Left ventricle myocardium inferior (tissue), 1 donor: ENCODE results near the gene HAAO. TPM values are rescaled to one million over a fixed set of nuclear protein-coding genes. Genes with fewer than 3 reads are reported as not detected.

Experiments
- DNase-seq: peaks from one replicate; pipeline ENCODE4 v3.0.0-alpha.2; 2020
- H3K27ac ChIP-seq: fragments of 200-600 bp; replicated peaks from 2 replicates; pipeline ENCODE4 v1.8.0; 2021
- H3K27me3 ChIP-seq: fragments of 200-600 bp; 2 replicates; pipeline ENCODE4 v1.8.0; 2021; ENCODE audit warnings: low read depth
- H3K36me3 ChIP-seq: fragments of 200-600 bp; 2 replicates; pipeline ENCODE4 v1.8.0; 2021
- H3K4me1 ChIP-seq: fragments of 200-600 bp; 2 replicates; pipeline ENCODE4 v1.8.0; 2021
- H3K4me3 ChIP-seq: fragments of 200-600 bp; 2 replicates; pipeline ENCODE4 v1.8.0; 2021; ENCODE audit warnings: mild to moderate bottlenecking, moderate library complexity
- H3K9me3 ChIP-seq: fragments of 200-600 bp; replicated peaks from 2 replicates; pipeline ENCODE4 v1.8.0; 2021
- CTCF ChIP-seq: fragments of 200-600 bp; IDR thresholded peaks from 2 replicates; pipeline ENCODE4 v1.8.0; 2021; ENCODE audit warnings: antibody characterized with exemption, mild to moderate bottlenecking, borderline replicate concordance
- intact Hi-C: fragments of 100-400 bp; cut with micrococcal nuclease; formaldehyde crosslinking; loops from one replicate; pipeline ENCODE4 v1.11.0; 2022
- total RNA-seq: library from RNA; stranded (reverse); fragmentation: NEBNext Ultra II Directional; extraction: Animal tissue kit (Norgen Biotek cat#: 25700); gene quantifications from one replicate; pipeline ENCODE4 v1.2.1, GENCODE V29; 2021
- donor health status: DM: no; HTN: yes; CAD: no; lungs with severe emphysema.

The HAAO gene
- total RNA-seq, 1 donor from 2014 or later: 2.3 TPM

DNA sequence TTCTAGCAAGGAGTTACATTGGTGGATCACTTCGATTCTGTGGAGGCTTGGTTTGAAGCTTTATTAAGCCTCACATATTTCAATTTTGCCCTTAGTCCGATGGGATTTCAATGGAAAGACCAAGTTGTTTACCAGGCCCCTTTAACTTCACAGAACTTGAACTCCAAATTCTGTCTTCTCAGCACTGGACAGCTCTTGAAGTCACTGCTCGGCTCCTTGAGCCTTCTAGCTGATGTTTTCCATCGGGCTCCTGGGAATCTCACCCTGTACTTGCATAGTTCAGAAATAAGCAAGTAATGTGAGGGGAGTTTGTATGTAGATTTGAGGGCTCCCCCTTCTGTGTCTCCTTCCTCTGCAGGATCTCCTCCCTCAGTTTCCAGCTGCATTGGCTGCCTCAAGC is 43.5 kb downstream of the HAAO start:
- no peak for TF ChIP-seq CTCF
- H3K36me3 ChIP-seq: peaks cover 10% of the 10 kb centered on the region
- H3K4me1 ChIP-seq: peaks cover 10% of the 10 kb centered on the region
- DNase-seq: no peak
- no peaks in the 10 kb centered on the region for H3K9me3 ChIP-seq
- no peak overlapping the region for H3K27ac ChIP-seq
- no peak overlapping the region for H3K4me3 ChIP-seq
- intact Hi-C loops: no loop called here
- H3K27me3 ChIP-seq: no peaks in the 10 kb centered on the region

- DNase-seq: no peak
- Histone ChIP-seq H3K4me3 (no peak overlapping the region), H3K9me3 (no peaks in the 10 kb centered on the region), H3K36me3 (peaks cover 5% of the 10 kb centered on the region), H3K27me3 (no peaks in the 10 kb centered on the region), H3K4me1 (no peaks in the 10 kb centered on the region), H3K27ac (no peak overlapping the region)
- no peak for TF ChIP-seq CTCF
- intact Hi-C loops: no loop called here
These were observed 45.0 kb downstream of the HAAO start for GRCh38 chr2:42747422-42747821.

DNA sequence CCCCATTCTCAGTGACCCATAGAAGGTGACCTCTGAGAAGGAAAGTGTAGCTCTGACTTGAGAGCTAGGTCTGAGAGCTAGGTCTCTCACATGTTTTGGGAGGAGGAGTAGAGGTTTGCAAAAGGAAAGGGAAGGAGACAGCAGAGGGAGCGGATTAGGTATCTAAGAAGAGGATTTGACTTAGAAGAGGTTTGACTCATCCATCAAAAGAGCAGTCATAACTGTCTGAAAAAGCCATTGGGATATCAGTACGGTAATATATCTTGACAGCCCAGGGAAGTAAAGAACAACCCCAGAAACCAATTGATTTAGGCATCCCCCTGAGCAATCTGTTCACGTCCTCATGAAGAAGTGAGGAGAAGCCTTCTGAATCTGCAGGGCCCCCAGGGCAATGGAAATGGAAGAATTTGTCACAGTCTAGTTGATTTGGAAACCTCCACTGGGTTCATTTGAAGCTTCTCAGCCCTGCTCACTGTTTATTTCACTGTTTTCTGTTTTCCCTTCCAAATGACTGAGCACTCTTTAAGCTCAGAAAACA is 47.8 kb downstream of the HAAO start:
- Histone ChIP-seq H3K27me3 (no peaks in the 10 kb centered on the region), H3K9me3 (no peaks in the 10 kb centered on the region), H3K4me1 (no peaks in the 10 kb centered on the region), H3K27ac (no peak overlapping the region), H3K36me3 (peaks cover 13% of the 10 kb centered on the region), H3K4me3 (no peak overlapping the region)
- DNase-seq: no peak
- no peak for TF ChIP-seq CTCF
- intact Hi-C loops: no loop called here

- H3K9me3 ChIP-seq: no peaks in the 10 kb centered on the region
- no peaks in the 10 kb centered on the region for H3K27me3 ChIP-seq
- peaks cover 13% of the 10 kb centered on the region for H3K36me3 ChIP-seq
- no peak overlapping the region for H3K4me3 ChIP-seq
- TF ChIP-seq CTCF: no peak
- H3K4me1 ChIP-seq: no peaks in the 10 kb centered on the region
- H3K27ac ChIP-seq: no peak overlapping the region
- intact Hi-C loops: no loop called here
- DNase-seq: no peak
These were observed 48.8 kb downstream of the HAAO start for GRCh38 chr2:42743659-42743990.

DNA sequence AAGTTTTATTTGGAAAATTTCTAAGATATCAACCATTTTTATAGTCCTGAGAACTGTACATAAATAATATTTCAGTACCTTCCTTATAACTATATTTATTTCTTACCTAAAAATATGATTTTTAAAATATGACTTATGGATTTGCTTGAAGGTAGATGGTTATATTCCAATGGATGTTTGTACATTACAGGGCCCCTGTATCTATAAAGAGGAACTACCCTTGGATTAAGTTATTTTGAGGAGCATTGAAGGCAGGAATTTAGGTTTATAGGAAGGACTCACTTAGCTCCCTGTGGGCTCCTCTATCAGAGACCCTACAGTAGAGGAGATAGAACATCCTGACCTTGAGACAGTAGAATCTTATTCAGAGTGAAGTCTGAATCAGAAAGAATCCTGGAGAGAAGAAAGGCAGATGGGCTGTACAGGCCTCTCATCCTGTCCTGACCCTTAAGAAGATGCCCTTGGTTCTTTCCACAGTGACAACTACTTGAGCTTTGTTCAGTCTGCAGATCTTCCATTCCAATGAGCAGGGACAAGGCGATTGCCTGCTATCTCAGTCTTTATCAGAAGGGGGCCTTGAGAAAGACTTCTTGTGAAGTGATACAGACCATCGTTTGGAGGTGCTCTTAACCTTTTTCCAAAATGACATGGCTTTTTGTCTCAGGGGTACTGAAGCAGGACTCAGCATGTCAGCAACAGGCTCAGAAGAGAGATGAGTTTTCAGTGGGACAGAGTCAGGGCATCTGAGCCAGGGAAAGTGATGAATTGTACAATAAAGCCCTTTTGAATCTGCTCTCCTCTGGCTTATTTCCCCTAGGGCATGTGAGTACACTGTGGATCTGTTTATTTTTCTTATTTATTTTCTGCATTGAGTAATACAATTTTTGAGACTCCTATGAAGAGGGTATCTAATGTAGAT is 49.4 kb downstream of the HAAO start:
- no peak overlapping the region for H3K4me3 ChIP-seq
- intact Hi-C loops: no loop called here

More for the DNA sequence above, 49.4 kb downstream of the HAAO start:
- Histone ChIP-seq H3K27ac (no peak overlapping the region), H3K4me1 (no peaks in the 10 kb centered on the region), H3K36me3 (peaks cover 13% of the 10 kb centered on the region), H3K9me3 (no peaks in the 10 kb centered on the region), H3K27me3 (no peaks in the 10 kb centered on the region)
- no peak for TF ChIP-seq CTCF
- no peak for DNase-seq
